KMS-11 (cell line): ENCODE measurements around the gene CCDC152.
"Not testable (repeated sequence)": the region's sequence is repeated elsewhere in the genome, so short reads cannot be mapped to it uniquely, and the experiment has no call there.

ENCODE experiments used
- H2AFZ ChIP-seq: fragments of 200-600 bp; sonication (generic); 2 replicates; pipeline ENCODE4 v1.6.1; 2016; ENCODE audit warnings: antibody characterized with exemption, mixed run types, low read depth
- H3K27ac ChIP-seq: fragments of 200-600 bp; sonication (generic); 2 replicates; pipeline ENCODE4 v1.6.1; 2016; ENCODE audit warnings: mild to moderate bottlenecking, mixed run types
- H3K27me3 ChIP-seq: fragments of 200-600 bp; sonication (generic); 2 replicates; pipeline ENCODE4 v1.6.1; 2017; ENCODE audit warnings: mild to moderate bottlenecking, low read depth, mixed run types, moderate library complexity; ENCODE audit not compliant: insufficient read depth
- H3K36me3 ChIP-seq: fragments of 200-600 bp; sonication (generic); 2 replicates; pipeline ENCODE4 v1.6.1; 2017; ENCODE audit warnings: mild to moderate bottlenecking, mixed run types; ENCODE audit not compliant: insufficient read depth
- H3K4me1 ChIP-seq: fragments of 200-600 bp; sonication (generic); 2 replicates; pipeline ENCODE4 v1.6.1; 2016; ENCODE audit warnings: mild to moderate bottlenecking, low read depth, mixed run types; ENCODE audit not compliant: poor library complexity, severe bottlenecking
- H3K4me2 ChIP-seq: fragments of 200-600 bp; sonication (generic); 2 replicates; pipeline ENCODE4 v1.7.0; 2016; ENCODE audit warnings: mild to moderate bottlenecking, mixed run types
- H3K4me3 ChIP-seq: fragments of 200-600 bp; sonication (generic); IDR thresholded peaks from 2 replicates; pipeline ENCODE4 v1.6.1; 2017; ENCODE audit warnings: low read depth, low read length, mixed read lengths; ENCODE audit not compliant: insufficient read depth
- H3K79me2 ChIP-seq: fragments of 200-600 bp; sonication (generic); 2 replicates; pipeline ENCODE4 v1.6.1; 2016; ENCODE audit warnings: low read depth, mixed run types; ENCODE audit not compliant: insufficient read depth
- H3K9ac ChIP-seq: fragments of 200-600 bp; sonication (generic); 2 replicates; pipeline ENCODE4 v1.6.1; 2016; ENCODE audit warnings: mild to moderate bottlenecking, mixed run types
- H4K20me1 ChIP-seq: fragments of 200-600 bp; sonication (generic); 2 replicates; pipeline ENCODE4 v1.6.1; 2016; ENCODE audit warnings: mild to moderate bottlenecking, mixed run types; ENCODE audit not compliant: insufficient read depth
- CTCF ChIP-seq: fragments of 200-600 bp; sonication (generic); conservative IDR thresholded peaks from 2 replicates; pipeline ENCODE4 v1.6.1; 2017; ENCODE audit warnings: low read depth, mild to moderate bottlenecking, antibody characterized with exemption, low read length, moderate library complexity, mixed read lengths

Gene CCDC152

GRCh38 chr5:42720251-42720650 is 36.4 kb upstream of the CCDC152 start:
- H3K4me1 ChIP-seq, result peaks cover 47% of the 10 kb centered on the region
- H3K27me3 ChIP-seq, result no peaks in the 10 kb centered on the region
- H3K9ac ChIP-seq, result no peak overlapping the region
- no peak overlapping the region for H3K4me3 ChIP-seq
- H2AFZ ChIP-seq, result no peak overlapping the region
- H3K79me2 ChIP-seq, result no peaks in the 10 kb centered on the region
- H3K27ac ChIP-seq, result no peak overlapping the region
- no peaks in the 10 kb centered on the region for H3K36me3 ChIP-seq
- H4K20me1 ChIP-seq, result no peaks in the 10 kb centered on the region
- no peak overlapping the region for H3K4me2 ChIP-seq
- no peak for TF ChIP-seq CTCF

DNA sequence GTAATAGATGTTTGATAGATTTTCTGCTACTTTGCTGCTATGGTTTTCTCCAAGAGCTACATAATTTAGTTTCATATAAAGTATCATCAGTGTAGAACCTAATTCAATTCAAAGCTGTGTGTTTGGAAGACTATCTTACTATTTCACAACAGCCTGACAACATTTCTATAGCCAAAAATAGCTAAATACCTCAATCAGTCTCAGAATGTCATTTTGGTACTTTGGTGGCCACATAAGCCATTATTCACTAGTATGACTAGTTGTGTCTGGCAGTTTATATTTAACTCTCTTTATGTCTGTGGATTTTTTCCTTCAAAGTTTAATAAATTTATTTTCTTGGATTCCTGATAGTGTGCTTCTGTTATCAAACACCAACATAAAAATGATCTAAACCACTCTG is 35.1 kb upstream of the CCDC152 start:
- no peak overlapping the region for H3K9ac ChIP-seq
- H3K27me3 ChIP-seq, result no peaks in the 10 kb centered on the region
- no peaks in the 10 kb centered on the region for H4K20me1 ChIP-seq
- TF ChIP-seq CTCF, result no peak
- H3K4me3 ChIP-seq, result no peak overlapping the region
- no peaks in the 10 kb centered on the region for H3K79me2 ChIP-seq
- H2AFZ ChIP-seq, result no peak overlapping the region
- H3K4me1 ChIP-seq, result peaks cover 35% of the 10 kb centered on the region
- no peaks in the 10 kb centered on the region for H3K36me3 ChIP-seq
- H3K27ac ChIP-seq, result no peak overlapping the region
- no peak overlapping the region for H3K4me2 ChIP-seq

DNA sequence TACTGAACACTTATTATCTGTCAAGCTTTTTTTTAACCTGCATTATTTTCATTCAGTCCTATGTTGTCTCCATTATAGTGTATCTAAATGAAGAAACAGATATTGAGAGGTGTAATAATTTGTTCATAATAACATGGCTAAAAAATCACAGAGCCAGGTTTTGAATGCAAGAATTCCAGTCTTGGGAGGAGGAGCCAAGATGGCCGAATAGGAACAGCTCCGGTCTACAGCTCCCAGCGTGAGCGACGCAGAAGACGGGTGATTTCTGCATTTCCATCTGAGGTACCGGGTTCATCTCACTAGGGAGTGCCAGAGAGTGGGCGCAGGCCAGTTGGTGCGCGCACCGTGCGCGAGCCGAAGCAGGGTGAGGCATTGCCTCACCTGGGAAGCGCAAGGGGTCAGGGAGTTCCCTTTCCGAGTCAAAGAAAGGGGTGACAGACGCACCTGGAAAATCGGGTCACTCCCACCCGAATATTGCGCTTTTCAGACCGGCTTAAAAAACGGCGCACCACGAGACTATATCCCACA is 22.0 kb upstream of the CCDC152 start:
- H3K4me3 ChIP-seq, H3K27me3 ChIP-seq, H3K4me1 ChIP-seq, H3K9ac ChIP-seq, H3K4me2 ChIP-seq, H2AFZ ChIP-seq, H3K79me2 ChIP-seq, H3K27ac ChIP-seq, H3K36me3 ChIP-seq, H4K20me1 ChIP-seq: not testable (repeated sequence)

GRCh38 chr5:42740920-42741319 is 15.7 kb upstream of the CCDC152 start:
- H3K4me3 ChIP-seq, result no peak overlapping the region

GRCh38 chr5:42745426-42745825 is 11.2 kb upstream of the CCDC152 start:
- Histone ChIP-seq H2AFZ (no peak overlapping the region), H3K4me2 (no peak overlapping the region), H3K4me1 (peaks cover 10% of the 10 kb centered on the region), H3K36me3 (no peaks in the 10 kb centered on the region), H3K4me3 (no peak overlapping the region), H3K9ac (no peak overlapping the region), H4K20me1 (no peaks in the 10 kb centered on the region), H3K27me3 (no peaks in the 10 kb centered on the region), H3K79me2 (no peaks in the 10 kb centered on the region), H3K27ac (no peak overlapping the region)
- peak; percentile 64 for TF ChIP-seq CTCF

More at GRCh38 chr5:42740920-42741319, 15.7 kb upstream of the CCDC152 start:
- Histone ChIP-seq H3K36me3 (no peaks in the 10 kb centered on the region), H3K4me1 (no peaks in the 10 kb centered on the region), H3K4me2 (no peak overlapping the region), H3K9ac (no peak overlapping the region), H3K27ac (no peak overlapping the region), H4K20me1 (no peaks in the 10 kb centered on the region), H3K27me3 (no peaks in the 10 kb centered on the region), H3K79me2 (no peaks in the 10 kb centered on the region), H2AFZ (no peak overlapping the region)
- no peak for TF ChIP-seq CTCF
